Stimulated activated CD4-positive, alpha-beta T cell treated with anti-CD3 and anti-CD28 coated beads, Interleukin-2, amount 100 ng/mL, for 48 hours (primary cell): ENCODE results near the gene TSPAN4.
A peak's percentile ranks its signal among the peaks of the same experiment; 100 is the strongest.

Source experiments
- DNase-seq, 2 donors: peaks; one replicate each; pipeline ENCODE4 v3.0.0-alpha.2; 2020

Gene TSPAN4

GRCh38 chr11:893008-893654, 50.5 kb downstream of the TSPAN4 start:
- DNase-seq, result no peak

GRCh38 chr11:894575-895201, 52.0 kb downstream of the TSPAN4 start:
- no peak for DNase-seq

GRCh38 chr11:895331-896110, 52.9 kb downstream of the TSPAN4 start:
- no peak for DNase-seq

GRCh38 chr11:897253-898142, 54.8 kb downstream of the TSPAN4 start:
- DNase-seq, result no peak

- DNase-seq, result no peak
Observed at GRCh38 chr11:898143-898511, 55.5 kb downstream of the TSPAN4 start.

- no peak for DNase-seq
Observed at GRCh38 chr11:898540-899190, 56.0 kb downstream of the TSPAN4 start.

- no peak for DNase-seq
Observed at GRCh38 chr11:899724-900123, 57.1 kb downstream of the TSPAN4 start.

- DNase-seq, result no peak
Observed at GRCh38 chr11:900545-900944, 57.9 kb downstream of the TSPAN4 start.

- no peak for DNase-seq
Observed at GRCh38 chr11:901452-902061, 58.9 kb downstream of the TSPAN4 start.

GRCh38 chr11:904380-904779, 61.7 kb downstream of the TSPAN4 start:
- DNase-seq, result no peak

- DNase-seq, result no peak
Observed at GRCh38 chr11:905952-906351, 63.3 kb downstream of the TSPAN4 start.

GRCh38 chr11:907668-908067, 65.0 kb downstream of the TSPAN4 start:
- DNase-seq, result no peak

- no peak for DNase-seq
Observed at GRCh38 chr11:908273-908672, 65.6 kb downstream of the TSPAN4 start.

GRCh38 chr11:909406-909805, 66.8 kb downstream of the TSPAN4 start:
- no peak for DNase-seq

- DNase-seq, result no peak
Observed at GRCh38 chr11:910044-910588, 67.5 kb downstream of the TSPAN4 start.

- DNase-seq, result peak; percentile 86
Observed at GRCh38 chr11:910589-911030, 68.0 kb downstream of the TSPAN4 start, which contains the start of gene CHID1. TSS of gene CHID1 (minus strand) at chr11:910810. CDS start at chr11:904816, 5,994 bp downstream.

GRCh38 chr11:911031-911889, 68.6 kb downstream of the TSPAN4 start:
- DNase-seq, result peak; percentile 33 to 36

GRCh38 chr11:911890-912219, 69.2 kb downstream of the TSPAN4 start:
- DNase-seq, result no peak

GRCh38 chr11:912266-912665, 69.6 kb downstream of the TSPAN4 start:
- no peak for DNase-seq

GRCh38 chr11:913043-913442, 70.4 kb downstream of the TSPAN4 start:
- no peak for DNase-seq

GRCh38 chr11:914204-914603, 71.6 kb downstream of the TSPAN4 start:
- DNase-seq, result no peak
